Measurements from ENCODE around the gene VPS18. TPM values are rescaled to one million over a fixed set of nuclear protein-coding genes. Genes with fewer than 3 reads are reported as not detected.

Gene VPS18
- total RNA-seq, 1 donor from 2014 or later, result 12.6 TPM

DNA sequence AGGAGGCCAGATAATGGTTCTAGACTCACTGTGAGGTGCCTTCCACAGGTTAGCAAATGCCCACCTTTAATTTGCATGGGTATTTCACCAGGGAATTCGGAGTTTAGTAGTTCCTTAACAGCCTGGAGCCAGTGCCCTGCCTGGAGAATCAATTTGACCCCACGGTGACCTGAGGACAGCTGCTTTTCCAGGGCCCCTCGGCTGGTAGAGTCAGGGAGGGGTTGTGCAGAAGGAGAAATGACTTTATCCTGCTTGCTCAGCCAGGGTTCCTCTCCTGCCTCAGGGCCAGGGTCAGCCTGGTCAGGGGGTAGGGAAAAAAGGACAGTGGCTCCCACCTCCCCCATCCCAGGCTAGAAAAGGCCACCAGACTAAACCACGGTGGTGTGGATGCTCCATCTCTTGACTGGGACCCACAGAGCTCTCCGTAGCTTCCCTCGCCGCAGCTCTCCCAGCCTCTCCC, 46.8 kb downstream of the VPS18 start:
- Mint-ChIP-seq H3K36me3 (ENCODE audit: low read depth) (no peaks in the 10 kb centered on the region), H3K4me1 (ENCODE audit: low read depth) (peaks cover 20% of the 10 kb centered on the region), H3K27ac (peak overlapping the region; percentile 72), H3K4me3 (ENCODE audit: low read depth) (peak overlapping the region; percentile 39), H3K9me3 (no peaks in the 10 kb centered on the region), H3K27me3 (ENCODE audit: low read depth) (no peaks in the 10 kb centered on the region)
- DNase-seq (ENCODE audit: low spot score), result no peak
- intact Hi-C loops (cut with micrococcal nuclease), result no loop called here

DNA sequence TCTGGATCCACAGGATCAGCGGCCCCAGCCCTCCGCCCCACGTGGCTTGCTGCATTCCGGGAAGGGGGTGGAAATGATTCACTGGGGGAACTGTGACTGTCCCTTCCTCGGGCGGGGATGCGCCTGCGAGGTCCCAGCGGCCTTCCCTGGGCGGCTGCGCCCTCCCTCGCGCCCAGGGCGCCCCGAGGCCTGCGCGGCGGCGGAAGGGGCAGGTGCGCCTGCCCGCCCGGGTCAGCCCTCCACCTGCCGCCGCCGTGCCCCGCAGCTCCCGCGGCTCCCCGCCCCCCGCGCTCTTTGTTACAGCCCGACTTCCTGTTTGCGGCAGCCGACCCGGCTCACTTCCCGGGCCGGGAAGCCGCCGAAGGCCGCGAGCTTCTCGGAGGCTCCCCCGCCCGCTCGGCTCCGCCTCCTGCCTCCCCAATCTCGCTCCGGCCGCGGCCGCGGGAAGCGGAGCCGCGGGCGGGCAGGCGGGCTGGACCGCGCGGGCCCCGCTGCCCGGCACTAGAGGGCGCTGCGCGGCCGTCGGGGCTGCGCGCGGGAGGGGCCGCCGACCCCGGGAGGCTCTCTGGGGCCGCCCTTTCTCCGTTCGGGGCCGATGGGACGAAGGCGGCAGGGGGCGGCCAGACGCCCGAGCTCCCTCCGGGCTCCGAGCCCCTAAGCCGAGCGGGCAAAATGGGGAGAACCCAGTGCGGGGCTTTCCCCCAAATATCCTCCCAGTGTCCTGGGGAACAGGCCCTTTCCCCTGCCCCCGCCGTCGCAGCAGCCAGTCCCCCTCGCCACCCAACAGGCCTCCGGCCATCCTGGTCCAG, 47.5 kb downstream of the VPS18 start:
- intact Hi-C loops (cut with micrococcal nuclease), result loop anchor here (1.0 kb wide), 1 partner anchor 37 kb away; no protein-coding TSS in a partner anchor
- Mint-ChIP-seq H3K27me3 (ENCODE audit: low read depth) (no peaks in the 10 kb centered on the region), H3K27ac (peak overlapping the region; percentile 72), H3K36me3 (ENCODE audit: low read depth) (no peaks in the 10 kb centered on the region), H3K4me1 (ENCODE audit: low read depth) (peaks cover 22% of the 10 kb centered on the region), H3K9me3 (no peaks in the 10 kb centered on the region), H3K4me3 (ENCODE audit: low read depth) (peak overlapping the region; percentile 80)
- peak; percentile 63 for DNase-seq (ENCODE audit: low spot score)

DNA sequence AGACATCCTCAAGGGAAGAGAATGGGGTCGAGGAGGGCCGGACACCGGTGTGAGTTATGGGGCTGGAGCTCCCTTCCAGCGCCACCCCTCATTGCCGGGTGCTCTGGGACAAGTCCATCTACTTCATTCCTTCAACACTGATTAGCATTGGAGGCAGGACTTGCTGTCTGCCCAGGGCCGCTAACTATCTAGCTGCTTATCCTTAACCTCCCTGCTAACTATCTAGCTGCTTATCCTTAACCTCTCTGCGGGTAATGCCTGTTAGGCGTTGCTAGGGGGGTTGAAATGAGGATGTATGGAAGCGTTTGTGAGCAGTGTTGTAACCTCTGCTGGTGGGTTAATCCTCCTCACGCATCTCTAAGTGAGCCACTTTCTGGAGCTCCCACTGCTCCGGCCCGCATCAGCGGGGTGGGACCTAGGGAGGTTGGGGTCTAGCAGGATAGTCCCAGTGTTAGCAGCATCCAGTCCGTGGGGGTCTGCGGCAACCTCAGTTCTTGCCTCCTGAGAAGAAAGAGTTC, 48.1 kb downstream of the VPS18 start:
- Mint-ChIP-seq H3K27me3 (ENCODE audit: low read depth) (no peaks in the 10 kb centered on the region), H3K4me1 (ENCODE audit: low read depth) (peaks cover 22% of the 10 kb centered on the region), H3K9me3 (no peaks in the 10 kb centered on the region), H3K27ac (peak overlapping the region; percentile 53), H3K36me3 (ENCODE audit: low read depth) (no peaks in the 10 kb centered on the region), H3K4me3 (ENCODE audit: low read depth) (peak overlapping the region; percentile 80)
- intact Hi-C loops (cut with micrococcal nuclease), result loop anchor here (1.0 kb wide), 1 partner anchor 38 kb away; no protein-coding TSS in a partner anchor
- no peak for DNase-seq (ENCODE audit: low spot score)

DNA sequence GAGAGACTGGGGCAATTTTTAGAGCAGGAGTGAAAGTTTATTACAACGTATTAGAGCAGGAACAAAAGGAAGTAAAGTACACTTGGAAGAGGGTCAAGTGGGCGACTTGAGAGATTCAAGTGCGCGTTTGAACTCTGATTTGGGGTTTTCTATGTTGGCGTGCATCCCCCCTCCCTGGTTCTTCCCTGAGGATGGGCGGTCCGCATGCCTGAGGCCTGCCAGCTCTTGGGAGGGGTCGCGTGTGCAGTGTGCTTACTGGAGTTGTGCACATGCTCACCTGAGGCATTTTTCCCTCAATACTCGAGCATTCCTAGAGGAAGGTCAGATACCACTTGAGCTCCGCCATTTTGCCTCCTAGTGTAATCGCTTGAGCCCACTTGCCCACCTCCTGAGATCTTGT, 48.6 kb downstream of the VPS18 start:
- DNase-seq (ENCODE audit: low spot score), result no peak
- Mint-ChIP-seq H3K27me3 (ENCODE audit: low read depth) (no peaks in the 10 kb centered on the region), H3K4me3 (ENCODE audit: low read depth) (peak overlapping the region; percentile 80), H3K9me3 (no peaks in the 10 kb centered on the region), H3K36me3 (ENCODE audit: low read depth) (no peaks in the 10 kb centered on the region), H3K27ac (no peak overlapping the region), H3K4me1 (ENCODE audit: low read depth) (peaks cover 22% of the 10 kb centered on the region)
- intact Hi-C loops (cut with micrococcal nuclease), result loop anchor here (1.0 kb wide), 1 partner anchor 39 kb away; no protein-coding TSS in a partner anchor

DNA sequence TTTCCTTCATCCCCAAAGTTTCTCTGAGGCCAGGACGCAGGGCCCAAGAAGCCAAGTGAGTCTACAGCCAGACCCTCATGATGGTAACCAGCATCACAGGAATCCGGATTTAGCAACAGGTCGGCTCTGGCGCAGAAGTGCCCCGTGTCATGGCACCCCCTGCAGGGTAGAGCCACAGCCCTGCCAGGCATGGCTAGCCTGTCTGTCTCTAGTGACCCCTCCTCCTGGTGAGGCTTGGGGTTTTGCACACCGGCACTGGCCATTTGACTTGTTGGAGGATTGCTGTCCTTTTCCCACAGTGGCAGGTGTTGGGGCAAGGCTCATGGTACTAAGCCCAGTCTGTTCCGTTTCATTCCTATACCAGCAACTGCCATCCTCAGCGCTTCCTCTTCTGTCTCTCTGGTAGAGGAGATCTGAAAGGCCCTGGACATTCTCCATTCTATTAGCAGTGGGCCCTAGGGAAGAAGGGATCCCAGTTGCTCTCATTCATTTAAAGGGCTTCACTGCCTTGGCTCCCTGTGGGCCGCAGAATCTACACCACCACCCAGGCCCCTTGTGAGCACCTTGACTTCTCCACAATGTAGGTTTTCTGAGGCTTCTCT, 49.6 kb downstream of the VPS18 start:
- Mint-ChIP-seq H3K27ac (no peak overlapping the region), H3K4me3 (ENCODE audit: low read depth) (peak overlapping the region; percentile 80)
- intact Hi-C loops (cut with micrococcal nuclease), result no loop called here

DNA sequence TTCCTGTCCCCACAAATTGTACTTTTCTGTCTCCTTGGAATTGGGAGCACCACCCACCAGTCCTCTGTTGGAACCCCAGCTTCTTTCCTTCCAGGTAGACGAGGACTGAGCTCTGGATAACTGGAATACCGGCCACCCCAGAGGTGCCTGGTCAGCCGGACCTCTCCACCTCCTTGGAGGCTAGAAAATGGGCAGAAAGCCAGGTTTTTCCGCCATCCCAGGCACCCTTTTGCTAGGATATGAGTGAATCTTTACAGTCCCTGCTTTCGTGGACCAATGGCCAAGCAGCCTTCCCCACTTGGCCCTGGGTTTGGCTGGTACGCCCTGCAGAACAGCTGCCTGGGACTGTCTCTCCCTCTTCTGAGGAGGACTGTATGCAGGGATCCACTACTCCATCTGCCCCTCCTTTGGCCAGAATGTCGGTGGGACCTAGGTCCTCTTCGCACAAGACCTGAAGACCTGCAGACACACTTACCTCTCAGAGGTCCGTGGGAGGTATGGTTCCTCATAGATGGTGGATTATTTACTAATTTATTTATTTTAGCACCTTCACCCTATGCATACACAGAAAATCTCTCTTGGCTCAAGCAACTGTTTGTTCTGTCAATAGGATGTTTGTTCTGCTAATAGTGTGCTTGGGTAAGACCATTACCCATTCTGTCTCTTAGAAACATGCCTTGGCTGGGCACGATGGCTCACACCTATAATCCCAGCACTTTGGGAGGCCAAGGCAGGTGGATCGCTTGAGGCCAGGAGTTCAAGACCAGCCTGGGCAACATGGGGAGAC, 50.5 kb downstream of the VPS18 start:
- H3K36me3 Mint-ChIP-seq (ENCODE audit: low read depth), result no peaks in the 10 kb centered on the region
- no peak for DNase-seq (ENCODE audit: low spot score)
- no peaks in the 10 kb centered on the region for H3K9me3 Mint-ChIP-seq
- no peak overlapping the region for H3K27ac Mint-ChIP-seq
- no peaks in the 10 kb centered on the region for H3K27me3 Mint-ChIP-seq (ENCODE audit: low read depth)
- H3K4me1 Mint-ChIP-seq (ENCODE audit: low read depth), result peaks cover 22% of the 10 kb centered on the region
- peak overlapping the region; percentile 13 for H3K4me3 Mint-ChIP-seq (ENCODE audit: low read depth)
- intact Hi-C loops (cut with micrococcal nuclease), result no loop called here

More for the DNA sequence above, 49.6 kb downstream of the VPS18 start:
- Mint-ChIP-seq H3K36me3 (ENCODE audit: low read depth) (no peaks in the 10 kb centered on the region), H3K27me3 (ENCODE audit: low read depth) (no peaks in the 10 kb centered on the region), H3K9me3 (no peaks in the 10 kb centered on the region), H3K4me1 (ENCODE audit: low read depth) (peaks cover 22% of the 10 kb centered on the region)
- DNase-seq (ENCODE audit: low spot score), result no peak

DNA sequence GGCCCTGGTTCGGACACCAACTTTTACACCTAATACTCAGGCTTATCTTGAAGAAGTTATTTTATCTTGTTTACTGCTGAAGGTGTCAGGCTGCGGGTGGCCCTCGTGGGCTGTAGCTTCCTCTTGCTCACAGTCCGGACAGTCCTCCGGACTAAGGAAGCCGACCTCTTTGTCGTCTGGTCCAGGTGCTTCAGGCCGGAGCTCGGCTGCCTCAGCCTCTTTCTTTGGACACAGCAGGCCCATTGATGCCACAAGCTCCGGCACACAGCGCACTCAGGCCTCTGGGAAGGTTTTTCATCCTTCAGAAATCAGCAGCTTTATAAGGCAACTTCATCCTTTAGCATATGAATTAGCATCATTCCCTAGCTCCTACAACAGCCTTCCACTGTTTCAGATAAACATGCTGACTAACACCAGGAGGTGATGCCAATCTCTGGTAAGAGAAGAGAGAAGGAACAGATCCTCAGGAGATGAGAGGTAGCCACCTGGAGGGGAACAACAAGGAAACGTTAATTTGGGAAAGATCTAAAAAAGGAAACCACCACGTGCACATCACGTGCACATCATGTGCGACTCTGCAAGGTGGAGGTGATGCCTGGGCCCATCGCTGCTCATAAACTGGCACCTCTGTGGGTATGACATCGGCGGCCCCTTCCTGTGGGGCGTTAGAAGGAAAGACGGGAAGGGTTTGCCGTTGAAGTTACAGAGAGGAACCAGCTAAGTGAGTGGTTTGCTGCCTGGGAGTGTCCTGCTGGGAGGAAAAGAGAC, 54.6 kb downstream of the VPS18 start:
- intact Hi-C loops (cut with micrococcal nuclease), result no loop called here
- Mint-ChIP-seq H3K36me3 (ENCODE audit: low read depth) (no peaks in the 10 kb centered on the region), H3K27ac (no peak overlapping the region), H3K4me3 (ENCODE audit: low read depth) (no peak overlapping the region), H3K9me3 (no peaks in the 10 kb centered on the region), H3K4me1 (ENCODE audit: low read depth) (peaks cover 22% of the 10 kb centered on the region), H3K27me3 (ENCODE audit: low read depth) (no peaks in the 10 kb centered on the region)
- no peak for DNase-seq (ENCODE audit: low spot score)

DNA sequence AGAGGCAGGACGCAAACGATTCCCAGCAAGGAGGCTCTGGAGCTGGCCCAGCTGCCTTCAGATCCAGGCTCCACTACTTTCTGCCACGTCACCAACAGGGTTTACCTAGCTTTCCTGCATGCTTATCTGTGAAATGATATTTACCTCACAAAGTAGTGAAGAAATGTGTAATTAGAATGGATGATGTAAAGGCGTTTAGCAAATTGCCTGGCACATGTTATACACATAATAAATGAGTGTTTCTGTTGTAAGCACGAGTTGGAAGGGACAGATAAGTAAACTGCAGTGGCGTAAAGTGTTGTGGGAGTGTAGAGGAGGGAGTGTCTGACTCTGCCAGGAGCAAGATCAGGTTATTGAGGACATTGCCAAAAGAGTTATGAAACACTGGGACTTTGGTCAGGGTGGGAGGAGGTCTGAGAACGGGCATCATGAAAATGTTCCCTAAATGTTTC, 55.5 kb downstream of the VPS18 start:
- no peak overlapping the region for H3K4me3 Mint-ChIP-seq (ENCODE audit: low read depth)
- peaks cover 27% of the 10 kb centered on the region for H3K4me1 Mint-ChIP-seq (ENCODE audit: low read depth)
- H3K27me3 Mint-ChIP-seq (ENCODE audit: low read depth), result no peaks in the 10 kb centered on the region
- no peak for DNase-seq (ENCODE audit: low spot score)
- no peaks in the 10 kb centered on the region for H3K36me3 Mint-ChIP-seq (ENCODE audit: low read depth)
- H3K27ac Mint-ChIP-seq, result no peak overlapping the region
- H3K9me3 Mint-ChIP-seq, result no peaks in the 10 kb centered on the region
- intact Hi-C loops (cut with micrococcal nuclease), result no loop called here

DNA sequence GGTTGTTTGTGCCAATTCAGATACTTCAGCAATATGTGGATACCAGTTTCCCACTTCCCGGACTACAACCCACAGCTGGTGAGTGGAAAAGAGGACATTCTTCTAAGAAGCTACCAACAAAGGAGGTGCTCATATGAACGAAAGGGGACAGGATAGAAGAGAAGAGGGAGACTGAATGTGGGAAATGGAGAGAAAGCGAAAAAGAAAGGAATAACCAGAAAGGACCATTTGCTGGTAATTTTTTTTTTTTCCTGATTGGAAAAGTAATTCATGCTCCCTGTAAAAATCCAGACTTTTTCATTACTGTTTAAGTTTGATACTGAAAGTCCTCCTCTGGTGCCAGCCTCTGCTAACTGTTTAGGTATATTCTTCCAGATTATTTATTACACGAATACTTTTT, 57.5 kb downstream of the VPS18 start:
- DNase-seq (ENCODE audit: low spot score), result no peak
- H3K27me3 Mint-ChIP-seq (ENCODE audit: low read depth), result no peaks in the 10 kb centered on the region
- H3K9me3 Mint-ChIP-seq, result no peaks in the 10 kb centered on the region
- intact Hi-C loops (cut with micrococcal nuclease), result loop anchor here (2.0 kb wide), 2 partner anchors 47 to 279 kb away; partner anchors contain the start of genes CHP1 and EXD1
- H3K4me1 Mint-ChIP-seq (ENCODE audit: low read depth), result peaks cover 29% of the 10 kb centered on the region
- peak overlapping the region; percentile 69 for H3K27ac Mint-ChIP-seq
- peak overlapping the region; percentile 84 for H3K4me3 Mint-ChIP-seq (ENCODE audit: low read depth)
- peaks cover 10% of the 10 kb centered on the region for H3K36me3 Mint-ChIP-seq (ENCODE audit: low read depth)

DNA sequence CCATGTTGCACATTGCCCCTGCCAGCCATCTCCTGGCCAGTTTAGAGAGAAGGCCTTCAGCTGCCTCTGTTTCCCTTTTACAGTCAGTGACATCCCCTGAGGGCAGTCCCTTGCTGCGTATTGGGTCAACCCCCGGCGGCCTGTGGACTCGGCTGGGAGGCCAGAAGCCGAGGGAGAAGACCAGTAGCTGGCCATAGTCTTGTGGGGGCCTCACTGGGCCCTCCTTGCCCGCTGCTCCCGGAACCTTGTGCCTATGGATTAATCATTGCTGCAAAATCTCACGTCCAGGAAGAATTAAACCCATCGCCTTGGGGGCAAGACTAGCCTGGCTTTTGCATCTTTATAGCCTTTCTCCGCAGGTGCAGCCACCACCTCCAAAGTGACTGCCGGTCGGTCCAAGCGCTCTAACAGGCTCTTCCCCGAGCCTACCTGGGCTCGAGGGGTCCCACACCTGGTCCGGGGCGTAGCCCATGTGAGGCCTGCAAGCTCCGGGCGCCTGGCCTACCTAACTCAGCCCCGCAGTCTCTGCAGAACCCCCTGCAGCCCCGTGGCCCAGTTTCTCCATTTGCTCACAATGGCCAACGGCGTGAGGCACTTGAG, 58.2 kb downstream of the VPS18 start:
- Mint-ChIP-seq H3K27me3 (ENCODE audit: low read depth) (no peaks in the 10 kb centered on the region), H3K4me1 (ENCODE audit: low read depth) (peaks cover 29% of the 10 kb centered on the region), H3K27ac (peak overlapping the region; percentile 87), H3K36me3 (ENCODE audit: low read depth) (peaks cover 10% of the 10 kb centered on the region), H3K4me3 (ENCODE audit: low read depth) (peak overlapping the region; percentile 84), H3K9me3 (no peaks in the 10 kb centered on the region)
- intact Hi-C loops (cut with micrococcal nuclease), result loop anchor here (2.0 kb wide), 2 partner anchors 48 to 278 kb away; partner anchors contain the start of genes CHP1 and EXD1
- DNase-seq (ENCODE audit: low spot score), result no peak

DNA sequence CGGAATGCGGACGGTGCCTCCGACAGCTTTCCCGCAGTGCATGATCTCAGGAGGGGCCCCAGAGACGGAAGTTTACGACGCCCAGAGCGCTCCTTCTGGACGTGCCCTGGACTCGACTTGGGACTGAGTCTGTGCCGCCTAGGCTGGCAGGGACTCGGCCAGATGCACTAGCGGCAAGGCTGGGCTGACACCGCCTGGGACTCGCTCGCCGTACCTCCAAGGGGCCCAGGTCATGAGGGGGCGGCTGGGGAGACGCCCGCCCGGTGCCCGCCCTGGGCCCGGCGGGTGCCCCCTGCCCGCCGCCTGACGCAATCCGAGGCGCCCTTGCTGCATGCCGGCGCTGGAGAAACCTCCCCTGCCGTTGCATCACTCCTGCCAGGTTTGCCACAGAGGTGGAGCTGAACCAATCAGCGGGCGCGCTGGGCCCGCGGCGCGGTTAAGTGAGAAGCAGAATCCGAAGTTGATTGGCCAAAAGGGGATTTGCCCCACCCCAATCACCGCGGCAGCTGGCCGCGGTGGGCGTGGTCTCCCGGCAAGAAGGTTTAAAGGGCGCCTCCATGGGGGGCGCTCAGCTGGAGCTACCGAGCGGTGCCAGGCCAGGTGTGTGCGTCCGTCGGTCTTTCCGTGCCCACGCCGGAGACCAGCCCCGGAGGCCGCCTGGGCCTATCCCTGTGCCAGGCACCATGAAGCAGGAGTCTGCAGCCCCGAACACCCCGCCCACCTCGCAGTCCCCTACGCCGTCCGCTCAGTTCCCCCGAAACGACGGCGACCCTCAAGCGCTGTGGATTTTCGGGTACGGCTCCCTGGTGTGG, 58.9 kb downstream of the VPS18 start, which contains the start of gene CHAC1:
Gene CHAC1, plus strand, starts transcription at position 571 of the 812 bp plus-strand sequence. Its CDS starts 113 bp downstream, at position 684.
- no peaks in the 10 kb centered on the region for H3K27me3 Mint-ChIP-seq (ENCODE audit: low read depth)
- peaks cover 10% of the 10 kb centered on the region for H3K36me3 Mint-ChIP-seq (ENCODE audit: low read depth)
- intact Hi-C loops (cut with micrococcal nuclease), result loop anchor here (2.0 kb wide), 2 partner anchors 48 to 278 kb away; partner anchors contain the start of genes CHP1 and EXD1
- peaks cover 29% of the 10 kb centered on the region for H3K4me1 Mint-ChIP-seq (ENCODE audit: low read depth)
- peak within 1 kb of the TSS; percentile 84 for H3K4me3 Mint-ChIP-seq (ENCODE audit: low read depth)
- H3K9me3 Mint-ChIP-seq, result no peaks in the 10 kb centered on the region
- peak within 1 kb of the TSS; percentile 87 for H3K27ac Mint-ChIP-seq
- peak; percentile 96 for DNase-seq (ENCODE audit: low spot score)

Measured in activated T-helper 2 cell treated with anti-CD3 and anti-CD28 coated beads, Interferon-gamma antibody, Interleukin-2, Interleukin-4, amounts not matched to agents 10 μg/mL and 5 μg/mL and 100 μg/mL, durations not matched to agents 14 hours and 24 hours and 36 hours (primary cell).